WTC11 (cell line): ENCODE measurements around the gene OTOS. TPM values are rescaled to one million over a fixed set of nuclear protein-coding genes. Genes with fewer than 3 reads are reported as not detected.
A peak's percentile ranks its signal among the peaks of the same experiment; 100 is the strongest.

Experiments
- ATAC-seq: fragments of 200-7000 bp; cut with Tn5 transposase; 2 replicates; pipeline ENCODE4 v1.10.0; 2021; ENCODE audit warnings: mild to moderate bottlenecking, moderate library complexity
- CTCF ChIA-PET: fragments of 300-600 bp; sonication (Branson Sonifier 250); formaldehyde crosslinking; loops from one replicate; lab custom pipeline; 2021; ENCODE audit warnings: antibody characterized with exemption; lab: Charles Lee
- POLR2A ChIA-PET: fragments of 350-600 bp; sonication (Branson Sonifier 250); formaldehyde crosslinking; loops from one replicate; lab custom pipeline; 2021; ENCODE audit warnings: antibody characterized with exemption; lab: Charles Lee
- DNase-seq: peaks from one replicate; pipeline ENCODE4 v3.0.0; 2021; ENCODE audit warnings: low spot score
- H3K27ac Mint-ChIP-seq: 2 replicates; pipeline ENCODE4 v1.8.0; 2021; ENCODE audit warnings: mixed read lengths
- H3K27me3 Mint-ChIP-seq: 2 replicates; pipeline ENCODE4 v1.8.0; 2021; ENCODE audit warnings: low read depth, mild to moderate bottlenecking, moderate library complexity, mixed read lengths
- H3K36me3 Mint-ChIP-seq: 2 replicates; pipeline ENCODE4 v1.8.0; 2021; ENCODE audit warnings: mixed read lengths
- H3K4me1 Mint-ChIP-seq: 2 replicates; pipeline ENCODE4 v1.8.0; 2022; ENCODE audit warnings: mixed read lengths
- H3K4me3 Mint-ChIP-seq: 2 replicates; pipeline ENCODE4 v1.8.0; 2021; ENCODE audit warnings: mild to moderate bottlenecking, moderate library complexity, mixed read lengths
- H3K9me3 Mint-ChIP-seq: 2 replicates; pipeline ENCODE4 v1.8.0; 2021; ENCODE audit warnings: mixed read lengths
- CREB1 ChIP-seq: sonication (generic); formaldehyde crosslinking; IDR thresholded peaks from 2 replicates; pipeline ENCODE4 v1.8.0; 2023; ENCODE audit warnings: mild to moderate bottlenecking, missing genetic modification reagents
- ELF4 ChIP-seq: sonication (generic); formaldehyde crosslinking; IDR thresholded peaks from 2 replicates; pipeline ENCODE4 v1.8.1; 2022; ENCODE audit warnings: low read depth, mild to moderate bottlenecking, moderate library complexity, missing genetic modification reagents
- FOXJ3 ChIP-seq: sonication (generic); formaldehyde crosslinking; IDR thresholded peaks from 2 replicates; pipeline ENCODE4 v1.9.0; 2021; ENCODE audit warnings: missing genetic modification reagents, mild to moderate bottlenecking, borderline replicate concordance
- FOXK1 ChIP-seq: sonication (generic); formaldehyde crosslinking; IDR thresholded peaks from 2 replicates; pipeline ENCODE4 v1.8.0; 2022; ENCODE audit warnings: mild to moderate bottlenecking, moderate library complexity, missing genetic modification reagents
- FOXP1 ChIP-seq: sonication (generic); formaldehyde crosslinking; IDR thresholded peaks from 2 replicates; pipeline ENCODE4 v1.8.0; 2022; ENCODE audit warnings: missing genetic modification reagents, mild to moderate bottlenecking, moderate library complexity, borderline replicate concordance
- GABPB1 ChIP-seq: sonication (generic); formaldehyde crosslinking; IDR thresholded peaks from 2 replicates; pipeline ENCODE4 v1.8.1; 2023; ENCODE audit warnings: mild to moderate bottlenecking, missing genetic modification reagents
- JAZF1 ChIP-seq: fragments of 250-450 bp; sonication (Bioruptor Pico); IDR thresholded peaks from 2 replicates; pipeline ENCODE4 v1.9.0; 2021; ENCODE audit warnings: moderate library complexity, mild to moderate bottlenecking, inconsistent platforms
- NR2C2 ChIP-seq: sonication (generic); formaldehyde crosslinking; IDR thresholded peaks from 2 replicates; pipeline ENCODE4 v1.8.0; 2022; ENCODE audit warnings: mild to moderate bottlenecking, missing genetic modification reagents
- RORB ChIP-seq: fragments of 250-450 bp; sonication (Bioruptor Pico); IDR thresholded peaks from 2 replicates; pipeline ENCODE4 v1.9.0; 2021; ENCODE audit warnings: mild to moderate bottlenecking
- SMAD3 ChIP-seq: sonication (generic); formaldehyde crosslinking; IDR thresholded peaks from 2 replicates; pipeline ENCODE4 v1.8.0; 2022; ENCODE audit warnings: missing genetic modification reagents, mild to moderate bottlenecking, borderline replicate concordance
- SP1 ChIP-seq: sonication (generic); formaldehyde crosslinking; conservative IDR thresholded peaks from 2 replicates; pipeline ENCODE4 v1.8.1; 2022; ENCODE audit warnings: missing genetic modification reagents
- TEAD1 ChIP-seq: sonication (generic); formaldehyde crosslinking; IDR thresholded peaks from 2 replicates; pipeline ENCODE4 v1.8.0; 2022; ENCODE audit warnings: mild to moderate bottlenecking, missing genetic modification reagents
- TEAD4 ChIP-seq: sonication (generic); formaldehyde crosslinking; IDR thresholded peaks from 2 replicates; pipeline ENCODE4 v1.8.0; 2022; ENCODE audit warnings: mild to moderate bottlenecking, missing genetic modification reagents
- TP53 ChIP-seq: sonication (generic); formaldehyde crosslinking; IDR thresholded peaks from 2 replicates; pipeline ENCODE4 v1.8.1; 2023; ENCODE audit warnings: mild to moderate bottlenecking, missing genetic modification reagents
- ZNF219 ChIP-seq: sonication (generic); formaldehyde crosslinking; IDR thresholded peaks from 2 replicates; pipeline ENCODE4 v1.8.0; 2023; ENCODE audit warnings: missing genetic modification reagents, mild to moderate bottlenecking, borderline replicate concordance
- ZNF232 ChIP-seq: sonication (generic); formaldehyde crosslinking; IDR thresholded peaks from 2 replicates; pipeline ENCODE4 v1.8.0; 2022; ENCODE audit warnings: mild to moderate bottlenecking, missing genetic modification reagents
- total RNA-seq: library from RNA; stranded (reverse); gene quantifications from 3 replicates; pipeline ENCODE4 v1.2.3, GENCODE V29; 2021
- TF ChIP-seq, protein P1 (sequence below): fragments of 200-600 bp; IDR thresholded peaks from 2 replicates; pipeline ENCODE4 v1.8.0; 2022; ENCODE audit warnings: antibody characterized with exemption
- TF ChIP-seq, protein P2 (sequence below): sonication (generic); formaldehyde crosslinking; IDR thresholded peaks from 2 replicates; pipeline ENCODE4 v1.8.1; 2023; ENCODE audit warnings: mild to moderate bottlenecking, missing genetic modification reagents, moderate library complexity
- TF ChIP-seq, protein P3 (sequence below): sonication (generic); formaldehyde crosslinking; IDR thresholded peaks from 2 replicates; pipeline ENCODE4 v1.8.0; 2022; ENCODE audit warnings: missing genetic modification reagents
- TF ChIP-seq, protein P4 (sequence below): fragments of 250-450 bp; sonication (Bioruptor Pico); IDR thresholded peaks from 2 replicates; pipeline ENCODE4 v1.8.0; 2021; ENCODE audit warnings: mild to moderate bottlenecking
- TF ChIP-seq, protein P5 (sequence below): sonication (generic); formaldehyde crosslinking; IDR thresholded peaks from 2 replicates; pipeline ENCODE4 v1.8.1; 2022; ENCODE audit warnings: mild to moderate bottlenecking, moderate library complexity, missing genetic modification reagents
- TF ChIP-seq, protein P6 (sequence below): sonication (generic); formaldehyde crosslinking; IDR thresholded peaks from 2 replicates; pipeline ENCODE4 v1.8.1; 2023; ENCODE audit warnings: mild to moderate bottlenecking, moderate library complexity, missing genetic modification reagents

The OTOS gene
- total RNA-seq, 1 experiment from 2014 or later = not detected

DNA sequence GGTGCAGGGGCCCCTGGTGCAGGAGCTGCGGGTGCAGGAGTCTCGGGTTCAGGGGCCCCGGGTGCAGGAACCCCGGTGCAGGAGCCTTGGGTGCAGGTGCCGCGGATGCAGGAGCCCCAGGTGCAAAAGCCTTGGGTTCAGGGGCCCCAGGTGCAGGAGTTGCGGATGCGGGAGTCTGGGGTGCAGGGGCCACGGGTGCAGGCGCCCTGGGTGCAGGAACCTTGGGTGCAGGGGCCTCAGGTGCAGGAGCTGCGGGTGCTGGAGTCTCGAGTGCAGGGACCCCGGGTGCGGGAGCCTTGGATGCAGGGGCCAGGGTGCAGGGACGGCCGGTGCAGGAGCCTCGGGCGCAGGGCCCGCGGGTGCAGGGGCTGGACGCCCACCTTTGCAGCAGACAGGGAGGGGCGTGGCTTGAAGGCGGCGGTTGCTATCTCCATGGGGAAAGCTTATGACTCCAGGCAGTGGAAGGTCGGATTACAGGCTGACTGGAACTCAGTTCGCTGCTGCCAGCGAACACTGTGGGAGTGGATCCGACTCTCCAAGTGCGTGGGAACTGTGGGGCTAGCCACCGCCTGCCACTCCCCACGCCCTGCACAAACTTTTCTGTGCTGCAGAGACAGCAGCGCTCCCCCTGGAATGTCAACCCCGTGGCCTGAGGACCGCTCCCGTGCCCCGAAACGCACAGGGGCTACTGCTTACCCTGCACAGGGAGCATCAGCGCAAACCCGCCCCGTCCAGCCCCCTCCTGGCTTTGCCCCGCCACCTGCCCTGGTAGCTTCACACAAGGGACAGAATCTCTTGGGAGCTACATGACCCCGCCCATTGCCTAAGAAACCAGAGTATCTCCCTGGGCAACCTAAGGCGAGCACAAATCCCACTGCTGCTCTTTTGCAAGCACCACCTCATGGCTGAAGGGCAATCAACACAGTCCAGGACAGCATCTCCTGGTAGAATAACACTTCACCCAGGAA lies 44.6 kb downstream of the OTOS start:
- peaks cover 46% of the 10 kb centered on the region for H3K27me3 Mint-ChIP-seq
- H3K27ac Mint-ChIP-seq = no peak overlapping the region
- CTCF ChIA-PET = interaction anchor here (0.7 to 2.3 kb wide), 9 partner anchors 29 to 272 kb away, joined by 3 to 14 read pairs (median 4); no protein-coding TSS in a partner anchor

DNA sequence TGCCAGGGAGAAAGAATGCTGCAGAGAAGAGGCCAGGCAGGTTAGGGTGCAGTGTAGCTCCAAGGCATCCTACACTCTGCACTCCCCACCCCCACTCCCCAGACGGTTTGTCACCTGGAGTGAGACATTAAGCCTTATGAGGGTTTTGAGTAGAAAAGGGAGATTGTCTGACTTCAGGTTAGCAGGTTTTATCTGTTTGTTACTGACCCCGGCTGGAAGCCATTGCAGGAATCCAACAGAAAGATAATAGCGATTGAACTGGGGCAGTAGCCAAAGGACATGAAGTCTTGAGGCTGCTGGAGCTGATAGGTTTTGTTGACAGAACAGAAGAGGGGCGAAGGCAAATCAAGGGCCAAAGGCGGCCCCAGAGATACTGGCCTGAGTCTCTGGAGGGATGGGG lies 51.2 kb downstream of the OTOS start:
- no peak overlapping the region for H3K27ac Mint-ChIP-seq
- no peak for DNase-seq
- H3K4me3 Mint-ChIP-seq = no peak overlapping the region
- peak; percentile 30; the same call in 1 of the 2 replicates for ATAC-seq
- peaks cover 8% of the 10 kb centered on the region for H3K27me3 Mint-ChIP-seq
- TF ChIP-seq, protein P1, sequence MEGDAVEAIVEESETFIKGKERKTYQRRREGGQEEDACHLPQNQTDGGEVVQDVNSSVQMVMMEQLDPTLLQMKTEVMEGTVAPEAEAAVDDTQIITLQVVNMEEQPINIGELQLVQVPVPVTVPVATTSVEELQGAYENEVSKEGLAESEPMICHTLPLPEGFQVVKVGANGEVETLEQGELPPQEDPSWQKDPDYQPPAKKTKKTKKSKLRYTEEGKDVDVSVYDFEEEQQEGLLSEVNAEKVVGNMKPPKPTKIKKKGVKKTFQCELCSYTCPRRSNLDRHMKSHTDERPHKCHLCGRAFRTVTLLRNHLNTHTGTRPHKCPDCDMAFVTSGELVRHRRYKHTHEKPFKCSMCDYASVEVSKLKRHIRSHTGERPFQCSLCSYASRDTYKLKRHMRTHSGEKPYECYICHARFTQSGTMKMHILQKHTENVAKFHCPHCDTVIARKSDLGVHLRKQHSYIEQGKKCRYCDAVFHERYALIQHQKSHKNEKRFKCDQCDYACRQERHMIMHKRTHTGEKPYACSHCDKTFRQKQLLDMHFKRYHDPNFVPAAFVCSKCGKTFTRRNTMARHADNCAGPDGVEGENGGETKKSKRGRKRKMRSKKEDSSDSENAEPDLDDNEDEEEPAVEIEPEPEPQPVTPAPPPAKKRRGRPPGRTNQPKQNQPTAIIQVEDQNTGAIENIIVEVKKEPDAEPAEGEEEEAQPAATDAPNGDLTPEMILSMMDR = no peak
- no peak for TF ChIP-seq JAZF1 (CRISPR knock-in tag)
- TF ChIP-seq ZNF232 (CRISPR knock-in tag) = no peak
- no peak for TF ChIP-seq NR2C2
- TF ChIP-seq FOXP1 = no peak
- TF ChIP-seq CREB1 (CRISPR knock-in tag) = no peak
- TF ChIP-seq ZNF219 = no peak
- TF ChIP-seq, protein P2, sequence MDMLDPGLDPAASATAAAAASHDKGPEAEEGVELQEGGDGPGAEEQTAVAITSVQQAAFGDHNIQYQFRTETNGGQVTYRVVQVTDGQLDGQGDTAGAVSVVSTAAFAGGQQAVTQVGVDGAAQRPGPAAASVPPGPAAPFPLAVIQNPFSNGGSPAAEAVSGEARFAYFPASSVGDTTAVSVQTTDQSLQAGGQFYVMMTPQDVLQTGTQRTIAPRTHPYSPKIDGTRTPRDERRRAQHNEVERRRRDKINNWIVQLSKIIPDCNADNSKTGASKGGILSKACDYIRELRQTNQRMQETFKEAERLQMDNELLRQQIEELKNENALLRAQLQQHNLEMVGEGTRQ = no peak
- TF ChIP-seq SMAD3 (CRISPR knock-in tag) = no peak
- TF ChIP-seq TEAD4 (CRISPR knock-in tag) = no peak
- no peak for TF ChIP-seq SP1 (CRISPR knock-in tag)
- no peak for TF ChIP-seq FOXJ3
- TF ChIP-seq, protein P3, sequence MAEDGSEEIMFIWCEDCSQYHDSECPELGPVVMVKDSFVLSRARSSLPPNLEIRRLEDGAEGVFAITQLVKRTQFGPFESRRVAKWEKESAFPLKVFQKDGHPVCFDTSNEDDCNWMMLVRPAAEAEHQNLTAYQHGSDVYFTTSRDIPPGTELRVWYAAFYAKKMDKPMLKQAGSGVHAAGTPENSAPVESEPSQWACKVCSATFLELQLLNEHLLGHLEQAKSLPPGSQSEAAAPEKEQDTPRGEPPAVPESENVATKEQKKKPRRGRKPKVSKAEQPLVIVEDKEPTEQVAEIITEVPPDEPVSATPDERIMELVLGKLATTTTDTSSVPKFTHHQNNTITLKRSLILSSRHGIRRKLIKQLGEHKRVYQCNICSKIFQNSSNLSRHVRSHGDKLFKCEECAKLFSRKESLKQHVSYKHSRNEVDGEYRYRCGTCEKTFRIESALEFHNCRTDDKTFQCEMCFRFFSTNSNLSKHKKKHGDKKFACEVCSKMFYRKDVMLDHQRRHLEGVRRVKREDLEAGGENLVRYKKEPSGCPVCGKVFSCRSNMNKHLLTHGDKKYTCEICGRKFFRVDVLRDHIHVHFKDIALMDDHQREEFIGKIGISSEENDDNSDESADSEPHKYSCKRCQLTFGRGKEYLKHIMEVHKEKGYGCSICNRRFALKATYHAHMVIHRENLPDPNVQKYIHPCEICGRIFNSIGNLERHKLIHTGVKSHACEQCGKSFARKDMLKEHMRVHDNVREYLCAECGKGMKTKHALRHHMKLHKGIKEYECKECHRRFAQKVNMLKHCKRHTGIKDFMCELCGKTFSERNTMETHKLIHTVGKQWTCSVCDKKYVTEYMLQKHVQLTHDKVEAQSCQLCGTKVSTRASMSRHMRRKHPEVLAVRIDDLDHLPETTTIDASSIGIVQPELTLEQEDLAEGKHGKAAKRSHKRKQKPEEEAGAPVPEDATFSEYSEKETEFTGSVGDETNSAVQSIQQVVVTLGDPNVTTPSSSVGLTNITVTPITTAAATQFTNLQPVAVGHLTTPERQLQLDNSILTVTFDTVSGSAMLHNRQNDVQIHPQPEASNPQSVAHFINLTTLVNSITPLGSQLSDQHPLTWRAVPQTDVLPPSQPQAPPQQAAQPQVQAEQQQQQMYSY = no peak
- TF ChIP-seq TEAD1 (CRISPR knock-in tag) = no peak
- TF ChIP-seq GABPB1 = no peak
- no peak for TF ChIP-seq RORB (CRISPR knock-in tag)
- TF ChIP-seq, protein P4, sequence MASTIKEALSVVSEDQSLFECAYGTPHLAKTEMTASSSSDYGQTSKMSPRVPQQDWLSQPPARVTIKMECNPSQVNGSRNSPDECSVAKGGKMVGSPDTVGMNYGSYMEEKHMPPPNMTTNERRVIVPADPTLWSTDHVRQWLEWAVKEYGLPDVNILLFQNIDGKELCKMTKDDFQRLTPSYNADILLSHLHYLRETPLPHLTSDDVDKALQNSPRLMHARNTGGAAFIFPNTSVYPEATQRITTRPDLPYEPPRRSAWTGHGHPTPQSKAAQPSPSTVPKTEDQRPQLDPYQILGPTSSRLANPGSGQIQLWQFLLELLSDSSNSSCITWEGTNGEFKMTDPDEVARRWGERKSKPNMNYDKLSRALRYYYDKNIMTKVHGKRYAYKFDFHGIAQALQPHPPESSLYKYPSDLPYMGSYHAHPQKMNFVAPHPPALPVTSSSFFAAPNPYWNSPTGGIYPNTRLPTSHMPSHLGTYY (CRISPR knock-in tag) = no peak
- no peak for TF ChIP-seq TP53 (CRISPR knock-in tag)
- TF ChIP-seq ELF4 (CRISPR knock-in tag) = no peak
- TF ChIP-seq, protein P5, sequence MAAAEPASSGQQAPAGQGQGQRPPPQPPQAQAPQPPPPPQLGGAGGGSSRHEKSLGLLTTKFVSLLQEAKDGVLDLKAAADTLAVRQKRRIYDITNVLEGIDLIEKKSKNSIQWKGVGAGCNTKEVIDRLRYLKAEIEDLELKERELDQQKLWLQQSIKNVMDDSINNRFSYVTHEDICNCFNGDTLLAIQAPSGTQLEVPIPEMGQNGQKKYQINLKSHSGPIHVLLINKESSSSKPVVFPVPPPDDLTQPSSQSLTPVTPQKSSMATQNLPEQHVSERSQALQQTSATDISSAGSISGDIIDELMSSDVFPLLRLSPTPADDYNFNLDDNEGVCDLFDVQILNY (CRISPR knock-in tag) = no peak
- TF ChIP-seq, all 79 proteins: peak for 0
- CTCF ChIA-PET = interaction anchor here (0.9 kb wide), 1 partner anchor 28 kb away, joined by 3 read pairs; no protein-coding TSS in a partner anchor
- peaks cover 39% of the 10 kb centered on the region for H3K9me3 Mint-ChIP-seq
- H3K4me1 Mint-ChIP-seq = peaks cover 13% of the 10 kb centered on the region
- POLR2A ChIA-PET = no interaction called here
- peaks cover 15% of the 10 kb centered on the region for H3K36me3 Mint-ChIP-seq

More for the DNA sequence above, 44.6 kb downstream of the OTOS start:
- no peaks in the 10 kb centered on the region for H3K36me3 Mint-ChIP-seq
- DNase-seq = peak; percentile 63
- TF ChIP-seq, protein P6, sequence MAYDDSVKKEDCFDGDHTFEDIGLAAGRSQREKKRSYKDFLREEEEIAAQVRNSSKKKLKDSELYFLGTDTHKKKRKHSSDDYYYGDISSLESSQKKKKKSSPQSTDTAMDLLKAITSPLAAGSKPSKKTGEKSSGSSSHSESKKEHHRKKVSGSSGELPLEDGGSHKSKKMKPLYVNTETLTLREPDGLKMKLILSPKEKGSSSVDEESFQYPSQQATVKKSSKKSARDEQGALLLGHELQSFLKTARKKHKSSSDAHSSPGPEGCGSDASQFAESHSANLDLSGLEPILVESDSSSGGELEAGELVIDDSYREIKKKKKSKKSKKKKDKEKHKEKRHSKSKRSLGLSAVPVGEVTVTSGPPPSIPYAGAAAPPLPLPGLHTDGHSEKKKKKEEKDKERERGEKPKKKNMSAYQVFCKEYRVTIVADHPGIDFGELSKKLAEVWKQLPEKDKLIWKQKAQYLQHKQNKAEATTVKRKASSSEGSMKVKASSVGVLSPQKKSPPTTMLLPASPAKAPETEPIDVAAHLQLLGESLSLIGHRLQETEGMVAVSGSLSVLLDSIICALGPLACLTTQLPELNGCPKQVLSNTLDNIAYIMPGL (CRISPR knock-in tag) = 0 out of 2 replicates have a peak, but pooled peaks have one; percentile 43
- no peak; the same call in 1 of the 2 replicates for TF ChIP-seq FOXK1
- TF ChIP-seq, protein P5 (CRISPR knock-in tag) = 0 out of 2 replicates have a peak, but pooled peaks have one; percentile 31
- peak; percentile 93 for ATAC-seq
- peak overlapping the region; percentile 81 for H3K4me3 Mint-ChIP-seq
- H3K9me3 Mint-ChIP-seq = peaks cover 18% of the 10 kb centered on the region
- POLR2A ChIA-PET = no interaction called here
- peaks cover 11% of the 10 kb centered on the region for H3K4me1 Mint-ChIP-seq
